ENCODE results near the gene ARHGAP22.

The ARHGAP22 gene

DNA sequence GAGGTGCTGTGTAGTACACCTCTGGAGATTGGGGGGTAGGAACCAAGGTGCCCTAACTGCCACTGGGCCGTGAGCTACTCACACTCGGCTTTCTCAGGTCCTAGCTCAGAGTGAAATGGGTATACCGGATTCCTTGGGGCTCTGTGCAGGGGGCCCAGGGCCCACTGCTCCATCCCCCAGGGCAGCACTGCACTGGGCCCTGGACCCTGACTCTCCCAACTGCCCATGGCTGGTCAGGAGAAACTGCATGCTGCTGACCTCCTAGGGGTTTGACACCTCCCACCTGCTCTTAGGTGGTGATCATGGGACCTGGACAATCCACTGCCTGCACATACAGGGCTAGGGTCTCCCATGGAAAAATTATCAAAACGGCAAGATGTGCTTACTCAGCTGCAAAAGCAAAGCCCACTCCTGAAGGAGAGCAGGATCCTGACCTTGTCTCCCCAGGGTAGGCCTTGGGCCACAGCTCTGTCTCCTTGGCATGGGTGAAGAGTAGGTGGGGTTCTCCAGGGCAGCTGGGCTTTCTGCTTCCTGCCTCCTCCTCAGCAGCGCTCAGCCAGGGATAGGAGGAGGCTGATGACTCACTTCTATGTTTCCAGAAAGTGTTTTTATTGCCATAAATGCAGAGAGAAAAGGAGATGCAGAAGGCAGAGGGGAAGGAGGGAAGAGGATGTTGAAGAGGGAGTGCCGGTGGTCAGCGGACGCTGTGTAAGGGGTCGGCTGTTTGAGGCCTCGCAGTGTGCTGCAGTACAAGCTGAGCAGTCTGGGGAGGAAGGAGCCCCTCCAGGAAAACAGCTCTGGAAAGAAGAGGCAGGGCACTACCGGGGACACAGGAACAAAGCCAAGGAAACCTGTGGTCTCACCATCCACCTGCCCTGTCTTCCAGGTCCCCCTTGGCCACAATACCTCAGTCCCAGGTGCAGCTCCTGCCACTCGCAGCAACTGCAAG, 107.8 kb downstream of the ARHGAP22 start:
- TF ChIP-seq, protein P1, sequence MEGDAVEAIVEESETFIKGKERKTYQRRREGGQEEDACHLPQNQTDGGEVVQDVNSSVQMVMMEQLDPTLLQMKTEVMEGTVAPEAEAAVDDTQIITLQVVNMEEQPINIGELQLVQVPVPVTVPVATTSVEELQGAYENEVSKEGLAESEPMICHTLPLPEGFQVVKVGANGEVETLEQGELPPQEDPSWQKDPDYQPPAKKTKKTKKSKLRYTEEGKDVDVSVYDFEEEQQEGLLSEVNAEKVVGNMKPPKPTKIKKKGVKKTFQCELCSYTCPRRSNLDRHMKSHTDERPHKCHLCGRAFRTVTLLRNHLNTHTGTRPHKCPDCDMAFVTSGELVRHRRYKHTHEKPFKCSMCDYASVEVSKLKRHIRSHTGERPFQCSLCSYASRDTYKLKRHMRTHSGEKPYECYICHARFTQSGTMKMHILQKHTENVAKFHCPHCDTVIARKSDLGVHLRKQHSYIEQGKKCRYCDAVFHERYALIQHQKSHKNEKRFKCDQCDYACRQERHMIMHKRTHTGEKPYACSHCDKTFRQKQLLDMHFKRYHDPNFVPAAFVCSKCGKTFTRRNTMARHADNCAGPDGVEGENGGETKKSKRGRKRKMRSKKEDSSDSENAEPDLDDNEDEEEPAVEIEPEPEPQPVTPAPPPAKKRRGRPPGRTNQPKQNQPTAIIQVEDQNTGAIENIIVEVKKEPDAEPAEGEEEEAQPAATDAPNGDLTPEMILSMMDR (IDR thresholded peaks at IDR 0.05; ENCODE audit: low read depth, low read length): no peak
- no peak overlapping the region for H3K4me3 ChIP-seq (replicated peaks in 1 of 2; ENCODE audit: low read depth in 2 of 2, low read length in 2 of 2)
- DNase-seq (ENCODE audit: low read depth in 2 of 2): peak; percentile 71 to 79

DNA sequence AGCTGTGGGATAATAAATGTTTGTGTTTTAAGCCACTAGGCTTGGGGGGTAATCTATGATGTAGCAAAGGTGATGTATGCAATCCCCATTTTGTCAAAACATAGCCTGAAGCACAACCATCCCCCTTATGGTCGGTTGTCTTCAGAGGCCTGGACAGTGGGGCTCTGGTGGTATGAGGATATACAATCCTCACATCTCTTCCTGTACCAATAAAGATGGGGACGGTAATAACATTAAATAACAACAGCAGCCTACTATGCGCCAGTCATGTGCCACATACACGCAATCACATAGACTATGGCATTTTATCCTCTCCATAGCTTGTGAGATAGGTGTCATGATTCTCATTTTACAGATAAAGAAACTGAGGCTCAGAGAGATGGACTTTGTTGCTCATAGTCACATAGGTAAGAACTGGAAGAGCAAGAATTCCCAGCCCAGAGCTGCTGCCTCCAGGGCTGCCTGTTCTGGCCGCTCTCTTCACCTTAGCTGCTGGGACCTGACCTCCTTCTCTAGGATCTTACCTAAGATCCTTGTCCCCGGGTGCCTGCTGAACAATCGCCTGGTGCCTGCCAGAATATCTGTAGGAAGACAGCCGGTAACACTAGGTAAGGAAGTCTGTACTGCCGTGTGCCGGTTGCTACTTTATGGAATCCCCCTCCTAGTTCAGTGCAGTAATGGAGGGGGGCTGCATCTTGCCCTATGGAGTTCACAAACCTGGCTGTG, 108.6 kb downstream of the ARHGAP22 start:
- no peak for DNase-seq (ENCODE audit: low read depth in 2 of 2)
- H3K4me3 ChIP-seq (replicated peaks in 1 of 2; ENCODE audit: low read depth in 2 of 2, low read length in 2 of 2): no peak overlapping the region
- TF ChIP-seq, protein P1 (IDR thresholded peaks at IDR 0.05; ENCODE audit: low read depth, low read length): no peak

GRCh38 chr10:48495282-48496045, 109.4 kb downstream of the ARHGAP22 start:
- H3K4me3 ChIP-seq (replicated peaks in 1 of 2; ENCODE audit: low read depth in 2 of 2, low read length in 2 of 2): no peak overlapping the region
- TF ChIP-seq, protein P1 (IDR thresholded peaks at IDR 0.05; ENCODE audit: low read depth, low read length): no peak
- no peak for DNase-seq (ENCODE audit: low read depth in 2 of 2)

- H3K4me3 ChIP-seq (replicated peaks in 1 of 2; ENCODE audit: low read depth in 2 of 2, low read length in 2 of 2): no peak overlapping the region
- no peak for DNase-seq (ENCODE audit: low read depth in 2 of 2)
- TF ChIP-seq, protein P1 (IDR thresholded peaks at IDR 0.05; ENCODE audit: low read depth, low read length): no peak
Observed at GRCh38 chr10:48494611-48495010, 110.3 kb downstream of the ARHGAP22 start.

GRCh38 chr10:48494073-48494472, 110.8 kb downstream of the ARHGAP22 start:
- TF ChIP-seq, protein P1 (IDR thresholded peaks at IDR 0.05; ENCODE audit: low read depth, low read length): no peak
- no peak for DNase-seq (ENCODE audit: low read depth in 2 of 2)
- H3K4me3 ChIP-seq (replicated peaks in 1 of 2; ENCODE audit: low read depth in 2 of 2, low read length in 2 of 2): no peak overlapping the region

DNA sequence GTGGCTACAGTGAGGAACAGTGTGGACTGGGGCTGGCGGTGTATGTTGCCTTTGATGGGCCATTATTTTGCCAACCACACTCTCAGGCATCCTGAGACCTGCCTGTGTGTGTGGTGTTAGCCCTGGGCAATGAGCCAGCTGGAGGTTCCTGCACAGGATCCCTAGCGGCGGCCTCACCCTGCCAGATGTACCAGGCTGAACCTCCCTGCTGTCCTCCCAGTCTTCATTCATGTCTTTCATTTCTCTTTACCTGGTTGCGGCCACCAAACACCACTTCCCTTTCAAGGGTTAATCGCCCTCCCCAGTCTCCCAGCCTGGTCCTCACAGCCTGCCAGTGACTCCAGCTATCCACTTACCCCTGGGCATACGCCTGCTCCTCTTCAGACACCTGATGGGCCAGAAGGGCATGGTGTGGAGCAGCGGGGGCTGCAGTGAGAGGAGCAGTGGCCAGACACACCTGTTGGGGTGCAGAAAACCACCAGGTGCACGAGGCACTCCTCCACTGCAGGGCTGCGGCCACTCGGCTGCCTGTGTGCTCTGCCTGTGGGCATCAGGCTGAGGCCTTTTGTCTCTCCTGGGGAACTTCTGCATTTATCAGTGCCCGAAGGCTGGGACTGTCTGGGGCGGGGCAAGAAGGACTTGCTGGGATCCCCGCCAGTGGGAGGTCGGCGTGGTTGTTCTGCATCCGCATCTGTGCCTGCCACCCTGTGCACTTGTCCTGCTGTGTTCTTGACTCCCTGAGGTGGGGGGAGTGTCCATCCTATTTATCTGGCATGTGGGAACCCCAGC, 111.6 kb downstream of the ARHGAP22 start:
- H3K4me3 ChIP-seq (replicated peaks in 1 of 2; ENCODE audit: low read depth in 2 of 2, low read length in 2 of 2): no peak overlapping the region
- DNase-seq (ENCODE audit: low read depth in 2 of 2): no peak
- TF ChIP-seq, protein P1 (IDR thresholded peaks at IDR 0.05; ENCODE audit: low read depth, low read length): no peak
